Omental fat pad (tissue), 4 donors: ENCODE data around the gene CD300LF. TPM values are rescaled to one million over a fixed set of nuclear protein-coding genes. Genes with fewer than 3 reads are reported as not detected.

ENCODE experiments used
- ATAC-seq: fragments of 150-250 bp; one replicate; pipeline ENCODE4 v1.9.1; 2016; ENCODE audit warnings: mild to moderate bottlenecking, moderate library complexity; ENCODE audit not compliant: low FRiP score
- DNase-seq: peaks from one replicate; pipeline ENCODE4 v3.0.0-alpha.2; 2019; ENCODE audit warnings: low spot score
- total RNA-seq, 4 donors: library from RNA; depleted of rRNA; stranded (reverse); fragments of >200 nt; gene quantifications; one replicate each; pipeline ENCODE4 v1.1.0, GENCODE V29; 2016
- TF ChIP-seq, protein P1 (sequence below), 3 donors: fragments of 450-650 bp; IDR thresholded peaks; one replicate each; pipeline ENCODE4 v1.5.1; 2016 to 2017; ENCODE audit warnings: antibody characterized with exemption in 3 of 3, mild to moderate bottlenecking in 3 of 3, moderate library complexity in 2 of 3

The CD300LF gene
- total RNA-seq, 4 donors from 2014 or later = 1.1 to 2.5 (median 2.2) TPM; not detected in 1

DNA sequence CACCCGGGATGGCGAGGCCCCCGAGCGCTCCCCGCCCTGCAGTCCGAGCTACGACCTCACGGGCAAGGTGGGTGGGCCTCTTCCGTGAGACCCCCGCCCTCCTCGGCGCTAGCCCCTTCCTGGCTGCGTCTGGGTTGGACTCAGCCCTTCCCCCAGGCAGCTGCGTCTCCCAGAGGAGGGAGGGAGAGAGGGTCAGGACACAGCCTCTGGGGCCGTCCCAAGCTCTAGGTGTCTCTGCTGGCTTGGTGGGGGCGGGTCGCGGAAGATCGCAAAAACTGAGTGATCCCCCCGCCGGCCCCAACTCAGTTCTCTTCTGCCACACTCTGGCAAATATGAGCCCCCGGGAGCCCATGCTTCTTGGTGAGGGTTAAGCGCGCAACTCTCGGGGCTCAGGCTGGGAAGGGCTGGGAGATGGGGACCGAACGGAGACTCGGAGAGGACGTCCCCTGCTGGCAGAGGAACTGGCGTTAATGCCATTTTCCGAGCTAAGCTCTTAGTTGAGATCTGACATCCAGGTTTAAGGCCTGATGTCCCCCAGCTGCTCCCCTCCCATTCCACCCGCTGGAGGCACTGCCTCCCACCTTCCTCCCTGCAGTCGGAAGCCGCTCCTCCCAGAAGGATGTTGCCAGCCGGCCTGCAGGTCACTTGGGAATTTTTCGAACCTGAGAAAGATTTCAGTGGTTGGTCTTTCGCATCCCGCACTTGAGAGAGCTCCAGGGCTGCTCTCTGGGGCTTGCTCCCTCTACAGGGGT lies 24.8 kb upstream of the CD300LF start:
- TF ChIP-seq, protein P1, sequence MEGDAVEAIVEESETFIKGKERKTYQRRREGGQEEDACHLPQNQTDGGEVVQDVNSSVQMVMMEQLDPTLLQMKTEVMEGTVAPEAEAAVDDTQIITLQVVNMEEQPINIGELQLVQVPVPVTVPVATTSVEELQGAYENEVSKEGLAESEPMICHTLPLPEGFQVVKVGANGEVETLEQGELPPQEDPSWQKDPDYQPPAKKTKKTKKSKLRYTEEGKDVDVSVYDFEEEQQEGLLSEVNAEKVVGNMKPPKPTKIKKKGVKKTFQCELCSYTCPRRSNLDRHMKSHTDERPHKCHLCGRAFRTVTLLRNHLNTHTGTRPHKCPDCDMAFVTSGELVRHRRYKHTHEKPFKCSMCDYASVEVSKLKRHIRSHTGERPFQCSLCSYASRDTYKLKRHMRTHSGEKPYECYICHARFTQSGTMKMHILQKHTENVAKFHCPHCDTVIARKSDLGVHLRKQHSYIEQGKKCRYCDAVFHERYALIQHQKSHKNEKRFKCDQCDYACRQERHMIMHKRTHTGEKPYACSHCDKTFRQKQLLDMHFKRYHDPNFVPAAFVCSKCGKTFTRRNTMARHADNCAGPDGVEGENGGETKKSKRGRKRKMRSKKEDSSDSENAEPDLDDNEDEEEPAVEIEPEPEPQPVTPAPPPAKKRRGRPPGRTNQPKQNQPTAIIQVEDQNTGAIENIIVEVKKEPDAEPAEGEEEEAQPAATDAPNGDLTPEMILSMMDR (IDR thresholded peaks at IDR 0.05) = no peak
- ATAC-seq (no peak), DNase-seq (no peak)

DNA sequence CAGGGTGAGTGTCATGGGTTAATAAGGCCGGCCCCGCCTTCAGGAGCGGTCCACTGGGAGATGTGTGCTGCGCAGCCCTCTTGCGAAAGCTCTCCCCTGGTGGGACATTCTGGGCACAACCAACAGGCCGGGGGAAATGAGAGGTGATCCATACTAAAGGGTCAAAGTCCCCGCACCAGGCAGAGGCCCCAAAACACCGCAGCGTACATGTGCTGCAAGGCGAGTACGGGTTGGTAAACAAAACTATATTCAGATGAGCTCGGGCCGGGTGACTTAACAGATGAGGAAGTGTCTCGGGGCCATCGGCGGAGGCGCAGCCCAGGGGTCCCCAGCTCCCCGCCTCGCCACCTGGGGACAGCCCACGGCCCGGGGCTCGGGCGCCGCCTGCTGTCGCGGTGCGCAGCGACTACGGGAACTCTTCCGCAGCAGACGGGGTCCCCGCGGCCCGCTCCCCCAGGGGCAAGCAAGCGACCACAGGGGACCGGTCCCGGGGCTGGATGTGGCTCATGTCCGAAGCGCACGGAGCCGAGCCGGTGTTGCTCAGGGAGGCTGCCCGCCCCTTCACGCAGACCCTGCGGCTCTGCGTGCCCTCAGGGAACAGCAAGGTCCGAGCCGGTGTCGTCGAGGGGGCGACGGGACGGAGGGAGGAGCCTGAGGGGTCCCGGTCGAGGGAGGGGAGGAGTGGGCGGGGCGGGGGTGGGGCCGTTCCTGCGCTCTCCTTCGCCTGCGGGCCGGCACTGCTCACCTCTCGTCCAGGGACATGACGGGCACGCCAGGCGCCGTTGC lies 24.0 kb upstream of the CD300LF start, which contains the start of gene RAB37:
Gene RAB37, plus strand, starts transcription at position 744 of the 786 bp plus-strand sequence. Its CDS starts 17 bp downstream, at position 761.
- no peak for DNase-seq
- ATAC-seq = peak; percentile 18
- TF ChIP-seq, protein P1 (IDR thresholded peaks at IDR 0.05) = no peak

DNA sequence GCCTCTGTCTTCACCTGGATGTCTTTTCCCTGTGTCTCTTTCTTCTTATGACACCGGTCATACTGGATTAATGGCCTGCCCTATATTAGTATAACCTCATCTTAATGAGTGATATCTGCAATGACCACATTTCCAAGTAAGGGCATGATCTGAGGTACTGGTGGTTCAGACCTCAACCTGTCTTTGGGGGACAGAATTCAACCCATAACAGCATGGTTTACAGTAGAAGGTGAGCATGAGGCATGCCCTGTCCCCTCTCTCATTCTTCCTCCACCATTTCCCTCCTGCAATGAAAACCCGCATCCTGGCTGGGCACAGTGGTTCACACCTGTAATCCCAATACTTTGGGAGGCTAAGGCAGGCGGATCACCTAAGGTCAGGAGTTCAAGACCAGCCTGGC lies 21.5 kb upstream of the CD300LF start:
- ATAC-seq = no peak
- no peak for DNase-seq
- TF ChIP-seq, protein P1 (IDR thresholded peaks at IDR 0.05) = no peak

DNA sequence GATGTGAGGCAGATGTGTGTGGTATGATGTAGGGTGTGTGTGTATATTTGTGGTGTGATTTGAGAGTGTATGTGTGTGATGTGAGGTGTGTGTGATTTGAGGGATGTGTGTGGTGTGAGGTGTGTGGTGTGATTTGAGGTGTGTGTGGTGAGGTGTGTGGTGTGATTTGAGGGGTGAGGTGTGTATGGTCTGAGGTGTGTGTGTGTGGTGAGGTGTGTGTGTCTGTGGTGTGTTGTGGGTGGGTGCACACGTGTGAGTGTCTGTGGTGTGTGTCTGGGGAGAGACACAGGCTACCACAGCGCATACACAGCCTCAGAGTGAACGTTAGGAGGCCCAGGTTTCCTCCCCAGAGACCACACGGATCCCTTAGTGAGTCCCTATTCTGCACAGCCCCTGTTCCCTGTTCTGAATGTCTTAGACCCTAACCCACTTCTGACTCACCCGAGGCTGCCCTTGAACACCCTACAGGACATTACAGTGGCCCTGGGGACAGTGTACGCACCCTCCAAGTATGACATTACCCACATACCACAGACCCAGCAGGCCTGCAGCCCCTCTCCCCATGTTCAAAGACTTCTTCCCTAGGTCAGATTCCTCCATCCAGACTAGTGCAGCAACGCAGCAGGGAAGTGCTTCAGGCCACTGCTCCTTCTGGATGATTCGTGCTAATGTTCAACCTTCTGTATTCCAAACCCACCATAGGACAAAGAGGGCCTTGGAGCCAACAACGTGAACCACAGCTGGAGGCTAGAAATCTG lies 20.8 kb upstream of the CD300LF start:
- DNase-seq = no peak
- TF ChIP-seq, protein P1 (IDR thresholded peaks at IDR 0.05) = no peak
- no peak for ATAC-seq

DNA sequence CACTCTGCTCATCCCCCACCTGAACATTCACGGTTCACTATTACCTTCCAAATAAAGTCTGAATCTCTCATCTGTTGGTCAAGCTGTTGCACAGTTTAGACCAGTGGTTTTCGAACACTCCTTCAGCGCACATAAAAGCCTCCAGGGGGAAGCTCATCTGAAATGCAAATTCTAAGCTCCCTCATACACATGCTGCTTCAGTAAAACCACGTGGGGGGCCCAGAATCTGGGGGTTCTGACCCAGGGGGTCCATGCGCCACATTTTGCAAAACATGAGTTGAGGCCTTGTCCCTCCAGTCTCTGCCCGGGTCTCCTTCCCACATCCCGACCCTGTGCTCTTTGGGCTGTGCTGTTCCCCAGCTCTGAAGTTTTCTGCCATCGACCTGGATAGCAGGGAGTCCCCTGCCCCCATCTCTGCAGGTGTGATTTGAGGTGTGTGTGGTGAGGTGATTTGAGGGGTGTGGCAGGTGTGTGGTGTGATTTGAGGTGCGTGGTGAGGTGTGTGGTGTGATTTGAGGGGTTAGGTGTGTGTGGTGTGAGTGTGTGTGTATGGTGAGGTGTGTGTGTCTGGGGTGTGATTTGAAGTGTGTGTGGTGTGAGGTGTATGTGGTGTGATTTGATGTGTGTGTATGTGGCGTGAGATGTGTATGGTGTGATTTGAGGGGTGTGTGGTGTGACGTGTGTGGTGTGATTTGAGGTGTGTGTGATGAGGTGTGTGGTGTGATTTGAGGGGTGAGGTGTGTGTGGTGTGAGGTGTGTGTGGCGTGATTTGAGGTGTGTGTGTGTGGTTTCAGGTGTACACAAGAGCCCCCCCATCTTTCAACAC lies 19.5 kb upstream of the CD300LF start:
- DNase-seq = no peak
- no peak for ATAC-seq
- TF ChIP-seq, protein P1 (IDR thresholded peaks at IDR 0.05) = no peak

DNA sequence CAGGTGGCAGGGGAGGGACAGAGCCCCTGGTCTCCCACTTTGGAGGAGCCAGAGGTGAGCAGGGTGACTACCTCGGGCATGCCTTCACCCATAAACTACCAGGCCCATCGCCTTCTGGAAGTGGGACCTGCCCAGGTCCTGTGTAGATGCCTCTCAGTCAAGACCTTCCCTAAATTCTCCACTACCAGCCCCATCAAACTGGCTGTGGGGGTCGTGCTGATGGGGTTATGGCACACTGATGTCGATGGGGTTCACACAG lies 18.6 kb upstream of the CD300LF start:
- ATAC-seq = no peak
- TF ChIP-seq, protein P1 (IDR thresholded peaks at IDR 0.05) = no peak
- DNase-seq = no peak
